GM19328 (cell line): ENCODE data around the gene ANO9.
"Not testable (repeated sequence)": the region's sequence is repeated elsewhere in the genome, so short reads cannot be mapped to it uniquely, and the experiment has no call there.

Experiments
- ATAC-seq: cut with Tn5 transposase; IDR thresholded peaks from one replicate; pipeline ENCODE4 v1.9.1; 2021; ENCODE audit warnings: mild to moderate bottlenecking, moderate library complexity; ENCODE audit not compliant: unreplicated experiment

ANO9 gene

DNA sequence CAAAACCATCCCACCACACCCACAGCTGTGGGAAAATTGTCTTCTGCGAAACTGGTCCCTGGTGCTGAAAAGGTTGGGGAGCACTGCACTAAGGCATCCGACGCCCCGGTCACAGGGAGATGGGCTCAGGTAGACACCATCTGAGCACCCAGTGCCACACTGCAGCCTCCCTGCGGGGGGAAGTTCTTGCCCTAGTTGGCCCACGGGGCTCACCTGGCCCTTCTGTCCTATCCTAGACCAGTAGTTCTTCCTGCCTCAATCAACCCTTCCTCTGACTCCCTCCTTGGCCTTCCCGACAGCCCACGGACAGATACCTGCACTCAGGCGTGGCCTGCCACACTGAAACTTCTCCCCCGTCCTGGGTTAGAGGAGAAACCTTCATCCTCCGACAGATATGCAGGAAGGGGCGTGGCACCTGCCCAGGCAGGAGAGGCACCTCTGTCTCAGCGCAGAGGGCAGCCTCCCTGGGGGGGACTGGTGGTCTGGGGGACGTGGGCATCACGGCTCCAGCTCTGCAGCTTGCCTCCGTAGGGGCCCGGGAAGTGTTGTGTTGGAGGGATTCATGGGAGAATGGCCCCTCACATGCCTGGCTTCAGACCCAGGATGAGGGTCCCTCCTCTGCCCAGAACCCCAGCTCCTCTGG lies 4.5 kb downstream of the ANO9 start:
- no peak for ATAC-seq

DNA sequence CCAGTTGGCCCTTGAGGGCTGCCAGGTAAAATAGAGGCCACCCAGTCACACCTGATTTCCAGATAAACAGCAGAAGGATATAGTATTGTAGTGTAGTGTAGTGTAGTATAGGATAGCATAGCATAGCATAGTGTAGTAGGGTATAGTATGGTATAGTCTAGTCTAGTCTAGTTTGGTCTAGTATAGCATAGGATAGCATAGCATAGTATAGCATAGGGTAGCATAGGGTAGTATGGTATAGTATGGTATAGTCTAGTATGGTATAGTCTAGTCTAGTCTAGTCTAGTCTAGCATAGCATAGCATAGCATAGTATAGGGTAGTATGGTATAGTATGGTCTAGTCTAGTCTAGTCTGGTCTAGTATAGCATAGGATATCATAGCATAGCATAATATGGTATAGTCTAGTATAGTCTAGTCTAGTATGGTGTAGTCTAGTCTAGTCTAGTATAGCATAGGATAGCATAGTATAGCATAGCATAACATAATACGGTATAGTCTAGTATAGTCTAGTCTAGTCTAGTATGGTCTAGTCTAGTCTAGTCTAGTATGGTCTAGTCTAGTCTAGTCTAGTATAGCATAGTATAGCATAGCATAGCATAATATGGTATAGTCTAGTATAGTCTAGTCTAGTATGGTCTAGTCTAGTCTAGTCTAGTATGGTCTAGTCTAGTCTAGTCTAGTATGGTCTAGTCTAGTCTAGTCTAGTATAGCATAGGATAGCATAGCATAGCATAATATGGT lies 6.6 kb downstream of the ANO9 start:
- not testable (repeated sequence) for ATAC-seq

DNA sequence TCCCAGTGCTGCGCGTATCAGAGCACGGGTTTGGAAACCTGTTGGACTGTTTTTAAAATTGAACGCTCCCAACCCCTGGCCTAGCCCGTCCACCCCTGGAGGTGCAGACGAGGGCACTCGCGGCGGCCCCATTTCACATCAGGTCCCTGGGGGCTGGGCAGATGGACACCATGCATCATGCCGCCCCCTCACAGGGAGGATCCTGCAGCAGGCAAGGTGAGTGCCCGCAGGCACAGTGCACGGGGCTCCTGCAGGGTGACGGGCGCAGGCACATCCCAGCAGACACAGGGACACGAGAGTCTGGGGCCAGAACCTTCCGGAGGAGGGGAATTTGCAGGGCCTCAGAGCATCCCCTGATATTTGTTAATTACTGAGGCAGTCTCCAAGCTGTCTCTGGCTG lies 7.3 kb downstream of the ANO9 start:
- ATAC-seq: no peak

DNA sequence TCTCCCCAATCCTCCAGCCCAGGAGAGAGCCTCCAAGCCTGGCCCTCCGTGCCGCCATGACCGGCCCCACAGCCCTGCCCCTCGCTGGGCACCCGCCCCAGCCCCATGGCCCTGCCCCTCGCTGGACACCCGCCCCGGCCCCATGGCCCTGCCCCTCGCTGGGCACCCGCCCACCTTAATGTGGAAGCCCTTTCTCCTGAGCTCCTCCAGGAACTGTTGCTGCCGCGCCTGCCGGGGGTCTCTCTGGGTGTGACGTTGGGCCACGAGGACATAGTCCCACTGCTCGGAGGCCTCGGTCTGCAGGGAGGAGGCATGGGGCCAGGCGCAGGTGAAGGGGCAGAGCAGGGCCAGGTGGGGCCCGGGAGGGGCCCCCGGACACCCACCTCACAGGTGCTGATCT lies 8.2 kb downstream of the ANO9 start:
- no peak for ATAC-seq

DNA sequence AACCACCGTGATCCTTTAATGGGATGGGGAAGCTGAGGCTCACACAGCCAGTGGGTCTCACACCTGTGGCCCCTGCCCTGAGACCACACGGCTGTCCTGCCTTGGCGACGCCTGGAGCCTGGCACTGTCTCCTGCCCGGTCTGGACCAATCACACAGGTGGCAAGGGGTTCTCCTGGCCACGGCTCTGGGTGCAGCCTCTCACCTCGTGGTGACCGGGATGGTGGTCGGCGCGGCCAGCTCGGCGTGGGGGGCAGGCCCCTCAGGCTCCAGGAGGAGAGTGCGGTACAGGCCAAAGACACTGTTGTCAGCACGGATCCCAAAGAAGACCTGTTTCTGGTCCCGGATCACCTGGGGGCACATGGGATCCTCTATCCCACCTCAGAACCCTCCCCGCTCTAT lies 8.7 kb downstream of the ANO9 start:
- ATAC-seq: no peak

DNA sequence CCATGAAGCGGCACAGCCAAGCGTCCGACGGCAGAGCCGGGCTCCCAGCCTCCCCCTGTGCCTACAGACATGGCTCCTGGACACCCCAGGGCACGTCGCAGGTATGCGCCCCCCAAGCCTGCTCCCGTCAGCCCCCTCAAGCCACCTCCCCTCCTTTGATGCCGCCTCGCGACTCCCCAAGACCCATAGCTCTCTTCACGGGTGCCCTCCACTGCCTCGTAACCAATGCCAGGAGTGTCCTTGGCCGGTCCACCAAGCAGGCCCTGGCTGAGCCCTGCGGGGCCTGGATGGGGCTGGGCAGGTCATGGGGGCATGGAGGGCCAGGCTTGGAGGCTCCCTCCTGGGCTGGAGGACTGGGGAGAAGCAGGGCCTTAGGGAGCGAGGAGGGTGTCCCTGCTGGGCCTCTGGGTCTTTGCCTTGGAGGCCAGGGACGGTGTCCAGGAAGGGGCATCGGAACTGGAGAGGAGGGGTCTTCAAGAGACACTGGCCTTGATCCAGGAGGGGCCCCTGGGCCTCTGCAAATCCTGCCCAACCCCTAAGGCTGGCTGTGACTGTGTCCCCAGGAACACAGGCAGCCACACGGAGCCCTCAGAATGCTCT lies 9.2 kb downstream of the ANO9 start:
- no peak for ATAC-seq

DNA sequence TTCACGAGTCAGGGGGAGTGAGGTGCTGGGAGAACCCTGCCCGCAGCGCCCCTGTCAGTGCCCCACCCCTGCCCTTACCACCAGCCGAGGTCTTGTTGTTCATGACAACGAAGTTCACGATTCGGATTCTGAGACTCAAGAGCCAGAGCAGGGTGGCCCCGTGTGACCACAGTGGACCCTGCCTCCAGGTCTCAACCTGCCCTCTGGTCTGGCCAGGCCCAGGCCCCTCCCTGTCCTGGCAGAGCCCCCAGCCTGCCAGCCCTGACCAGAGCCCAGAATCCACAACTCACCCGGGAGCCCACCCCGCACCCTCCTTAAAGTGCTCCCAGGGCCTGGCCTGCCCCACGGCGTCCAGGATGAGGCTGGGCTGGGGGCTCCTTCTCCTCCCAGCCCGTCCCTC lies 9.9 kb downstream of the ANO9 start:
- no peak for ATAC-seq

DNA sequence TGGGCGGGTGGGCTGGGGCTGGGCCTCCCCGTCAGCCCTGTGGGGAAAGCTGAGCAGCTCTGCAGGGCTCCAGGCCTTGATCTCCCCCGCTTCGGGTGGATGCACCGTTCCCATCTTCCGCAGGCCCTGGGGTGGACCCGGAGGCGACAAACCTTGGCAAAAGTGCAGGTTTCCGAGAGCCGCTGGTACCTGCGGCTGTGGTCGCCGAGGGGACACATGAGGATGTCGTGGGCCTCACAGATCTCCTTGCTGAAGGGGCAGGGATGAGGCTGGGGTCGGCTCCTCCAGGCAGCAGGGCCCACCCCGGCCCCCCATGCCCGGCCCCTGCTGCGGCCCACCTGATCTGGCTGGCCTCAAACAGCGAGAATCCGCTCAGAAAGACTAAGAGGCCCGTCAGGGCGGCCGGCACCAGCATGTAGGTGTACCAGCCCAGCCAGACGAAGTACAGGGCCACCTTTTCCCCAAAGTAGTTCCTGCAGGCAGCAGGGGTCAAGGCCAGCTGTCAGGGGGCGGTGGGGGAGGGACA lies 11.8 kb downstream of the ANO9 start:
- ATAC-seq: no peak

DNA sequence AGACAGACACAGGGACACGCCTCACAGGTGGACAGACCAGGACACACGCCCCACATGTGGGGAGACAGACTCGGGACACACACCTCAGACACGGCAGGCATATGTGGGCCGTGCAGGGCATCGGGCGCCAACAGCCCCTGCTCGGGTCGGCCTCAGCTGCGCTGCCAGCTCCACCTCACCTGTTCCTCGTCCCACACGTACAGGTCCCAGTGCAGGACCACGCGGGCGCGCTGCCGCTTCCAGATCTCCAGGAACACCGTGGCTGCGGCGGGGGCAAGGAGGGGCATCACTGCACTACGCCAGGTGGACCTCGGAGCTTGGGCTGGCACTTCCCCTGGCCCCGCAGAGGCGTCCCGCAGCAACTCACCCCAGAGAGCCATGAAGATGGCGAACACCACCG lies 12.4 kb downstream of the ANO9 start:
- ATAC-seq: no peak

DNA sequence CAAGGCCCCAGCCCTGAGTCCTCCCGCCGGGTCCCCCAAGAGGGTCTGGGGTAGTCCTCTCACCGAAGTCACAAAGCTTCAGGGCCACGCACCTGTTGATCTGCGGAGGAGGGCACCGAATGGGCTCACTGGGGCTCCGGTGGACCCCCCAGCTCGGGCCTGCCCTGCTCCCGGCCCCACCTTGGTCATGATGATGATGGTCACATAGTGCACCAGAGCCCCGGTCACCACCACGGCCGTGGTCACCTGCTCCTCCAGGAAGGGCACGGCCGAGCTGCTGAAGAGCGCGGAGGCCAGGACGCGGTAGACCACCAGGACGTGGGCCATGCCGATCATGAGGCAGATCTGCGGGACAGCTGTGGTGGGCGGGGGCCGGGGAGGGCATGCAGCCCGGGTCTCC lies 13.5 kb downstream of the ANO9 start:
- ATAC-seq: no peak

DNA sequence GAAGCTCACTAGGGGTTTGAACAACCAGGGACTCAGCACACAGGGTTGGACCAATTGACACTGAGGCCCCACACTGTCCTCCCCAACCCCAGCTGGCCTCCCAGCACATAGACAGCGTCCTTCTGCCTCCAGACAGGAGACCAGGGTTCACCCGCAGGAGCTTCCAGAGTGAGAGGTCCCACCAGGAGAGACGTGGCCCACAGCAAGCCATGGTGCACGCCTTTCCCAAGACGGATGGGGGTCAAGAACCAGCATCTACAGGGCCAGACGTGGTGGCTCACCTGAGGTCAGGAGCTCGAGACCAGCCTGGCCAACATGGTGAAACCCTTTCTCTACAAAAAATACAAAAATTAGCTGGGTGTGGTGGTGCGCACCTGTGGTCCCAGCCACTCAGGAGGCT lies 15.0 kb downstream of the ANO9 start:
- no peak for ATAC-seq

DNA sequence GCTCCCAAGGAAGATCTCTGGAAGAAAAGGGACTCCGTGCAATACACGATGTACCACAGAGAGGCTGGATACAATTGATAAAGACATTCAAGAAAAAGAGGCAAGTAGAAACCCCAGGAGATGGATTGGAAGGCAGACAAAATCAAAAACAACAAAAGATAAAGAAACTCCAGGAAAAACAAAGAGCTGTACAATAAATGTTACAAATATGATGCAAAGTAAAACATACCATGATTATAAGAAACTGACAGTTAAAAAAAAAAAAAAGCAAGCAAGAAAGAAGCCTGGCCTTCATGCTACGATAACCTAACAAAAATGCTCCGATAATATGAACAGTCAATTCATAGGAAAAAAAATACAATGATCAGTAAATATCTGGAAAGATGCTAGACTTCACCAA lies 16.5 kb downstream of the ANO9 start:
- no peak for ATAC-seq

DNA sequence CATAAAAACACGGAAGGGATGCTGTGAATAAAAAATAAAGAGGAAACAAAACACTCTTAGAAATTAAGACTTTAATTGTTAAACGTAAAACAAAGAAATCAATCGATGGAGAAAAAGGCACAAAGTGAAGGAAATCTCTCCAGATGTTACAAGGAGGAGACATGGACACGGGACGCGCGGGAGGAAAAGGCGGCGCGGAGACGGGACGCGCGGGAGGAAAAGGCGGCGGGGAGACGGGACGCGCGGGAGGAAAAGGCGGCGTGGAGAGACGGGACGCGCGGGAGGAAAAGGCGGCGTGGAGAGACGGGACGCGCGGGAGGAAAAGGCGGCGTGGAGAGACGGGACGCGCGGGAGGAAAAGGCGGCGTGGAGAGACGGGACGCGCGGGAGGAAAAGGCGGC lies 17.0 kb downstream of the ANO9 start:
- not testable (repeated sequence) for ATAC-seq

DNA sequence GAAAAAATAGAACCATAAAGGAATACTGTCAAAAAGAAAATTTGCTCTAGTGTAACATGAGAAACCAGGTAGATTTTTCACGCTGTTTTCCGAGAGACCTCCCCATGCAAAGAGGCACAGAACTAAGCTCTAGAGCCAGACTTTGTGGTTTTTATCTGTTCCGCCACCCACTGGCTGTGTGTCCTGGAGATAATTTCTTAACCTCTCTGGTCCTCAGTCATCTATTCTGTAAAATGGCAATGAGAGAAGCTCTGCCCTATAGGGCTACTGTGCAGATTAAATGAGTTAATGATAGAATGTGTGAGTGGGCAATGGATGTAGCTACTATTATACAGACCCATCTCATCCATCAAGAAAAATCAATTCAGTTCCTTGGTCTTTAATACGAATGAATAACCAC lies 17.6 kb downstream of the ANO9 start:
- no peak for ATAC-seq

DNA sequence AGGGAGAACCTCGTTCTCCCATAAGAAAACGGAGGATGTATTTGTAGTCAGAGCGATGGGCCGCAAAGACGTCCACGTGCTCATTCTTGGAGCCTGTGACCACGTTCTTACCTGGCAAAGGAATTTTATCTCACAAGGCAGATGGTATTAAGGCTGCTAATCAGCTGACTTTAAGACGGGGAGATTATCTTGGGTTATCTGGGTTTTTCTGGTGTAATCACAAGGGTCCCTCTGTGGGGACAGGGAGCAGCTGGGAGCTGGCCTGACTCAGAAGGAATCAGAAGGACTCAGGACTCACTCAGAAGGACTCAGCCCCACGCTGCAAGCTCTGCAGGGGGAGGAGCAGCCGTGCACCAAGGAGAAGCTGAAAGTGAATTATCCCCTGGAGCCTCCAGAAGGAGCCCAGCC lies 19.6 kb downstream of the ANO9 start:
- no peak for ATAC-seq

DNA sequence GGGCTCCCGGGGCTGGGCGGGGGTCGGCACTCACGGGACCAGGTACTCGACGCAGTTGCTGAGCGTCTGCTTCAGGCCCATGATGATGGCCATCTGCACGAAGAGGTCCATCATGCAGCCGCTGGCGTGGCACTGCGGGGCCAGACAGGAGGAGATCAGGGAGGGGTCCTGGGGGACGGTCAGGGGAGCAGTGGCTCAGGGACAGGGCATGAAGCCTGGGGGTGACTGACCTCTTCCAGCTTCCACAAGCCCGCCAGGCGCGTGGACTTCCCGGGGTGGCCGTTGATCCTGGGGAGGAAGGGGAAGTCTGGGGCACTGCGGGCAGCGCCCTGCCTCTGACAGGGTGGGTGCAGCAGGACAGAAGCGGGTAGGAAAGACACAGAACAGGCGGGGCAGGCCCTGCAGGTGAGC lies 20.9 kb downstream of the ANO9 start:
- no peak for ATAC-seq

DNA sequence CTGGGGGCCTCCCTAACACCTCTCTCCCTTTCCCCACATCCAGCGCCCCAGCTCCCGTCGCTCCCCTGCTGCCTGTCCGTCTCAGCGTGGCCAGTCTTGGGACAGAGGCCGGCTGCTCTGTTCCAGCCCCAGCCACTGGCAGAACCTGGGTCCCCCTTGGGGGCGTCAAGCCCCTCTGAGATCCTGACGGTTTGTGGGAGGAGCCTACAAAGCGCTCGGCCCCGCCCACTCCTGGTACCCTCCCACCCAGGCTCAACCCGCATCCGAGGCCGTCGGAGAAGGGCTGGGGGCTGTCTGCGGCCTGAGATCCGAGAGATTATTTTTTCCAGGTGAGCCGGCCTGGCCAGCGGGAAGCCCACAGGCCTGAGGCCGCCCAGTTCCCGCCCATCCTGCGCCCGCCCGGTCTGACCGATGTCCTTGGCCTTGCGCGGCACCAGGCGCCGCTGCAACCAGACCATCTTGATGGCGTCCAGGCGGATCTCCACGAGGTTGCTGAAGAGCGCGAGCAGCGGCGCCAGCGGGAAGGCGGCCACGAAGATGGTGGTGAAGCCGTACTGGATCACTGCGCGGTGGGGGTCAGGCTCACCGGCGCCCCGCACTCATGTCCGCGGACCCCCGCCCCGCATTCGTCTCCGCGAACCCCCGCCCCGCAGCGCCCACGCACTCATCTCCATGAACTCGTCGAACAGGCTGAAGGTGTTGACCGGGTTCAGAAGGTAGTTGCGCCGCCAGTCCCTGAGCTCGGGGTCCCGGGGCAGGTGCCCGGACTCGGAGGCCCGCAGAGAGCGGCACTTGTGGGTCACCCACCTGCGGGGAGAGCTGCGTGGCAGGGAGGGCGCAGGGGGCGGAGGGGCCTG lies 21.5 kb downstream of the ANO9 start:
- no peak for ATAC-seq

DNA sequence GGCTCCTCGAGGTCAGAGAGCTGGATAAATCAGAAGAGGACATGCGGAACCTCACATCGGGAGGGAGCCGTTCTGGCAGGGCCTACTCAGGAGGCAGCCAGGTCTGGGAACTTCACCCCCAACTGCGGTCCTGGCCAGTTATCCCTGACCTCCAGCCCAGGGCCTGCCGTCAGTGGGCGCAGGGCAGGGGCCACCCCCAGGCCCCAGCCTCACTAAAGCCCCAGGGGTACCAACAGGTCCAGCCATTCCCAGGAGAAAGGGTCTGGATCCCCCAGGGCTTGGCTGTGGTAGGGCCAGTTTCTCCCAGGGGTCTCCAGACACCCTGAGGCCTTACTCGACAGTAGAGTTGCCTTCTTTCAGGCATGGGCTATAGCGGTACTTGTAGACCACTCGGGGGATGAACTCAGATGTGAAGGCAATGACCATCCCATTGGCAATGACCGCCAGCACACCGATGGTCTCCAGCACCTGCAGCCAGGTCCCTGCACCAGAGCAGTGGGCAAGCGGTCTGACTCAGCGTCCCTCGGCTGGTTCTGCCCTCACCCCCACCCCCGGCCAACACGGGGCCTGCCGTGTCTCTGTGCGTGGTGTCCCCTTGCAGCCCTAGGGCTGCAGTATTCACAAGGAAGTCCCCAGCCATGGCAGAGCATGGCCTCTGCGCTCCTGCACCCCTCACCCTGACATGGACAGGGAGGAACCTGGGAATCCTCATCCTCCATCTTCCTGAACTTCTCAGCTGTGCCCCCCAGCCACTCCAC lies 22.4 kb downstream of the ANO9 start:
- ATAC-seq: no peak

DNA sequence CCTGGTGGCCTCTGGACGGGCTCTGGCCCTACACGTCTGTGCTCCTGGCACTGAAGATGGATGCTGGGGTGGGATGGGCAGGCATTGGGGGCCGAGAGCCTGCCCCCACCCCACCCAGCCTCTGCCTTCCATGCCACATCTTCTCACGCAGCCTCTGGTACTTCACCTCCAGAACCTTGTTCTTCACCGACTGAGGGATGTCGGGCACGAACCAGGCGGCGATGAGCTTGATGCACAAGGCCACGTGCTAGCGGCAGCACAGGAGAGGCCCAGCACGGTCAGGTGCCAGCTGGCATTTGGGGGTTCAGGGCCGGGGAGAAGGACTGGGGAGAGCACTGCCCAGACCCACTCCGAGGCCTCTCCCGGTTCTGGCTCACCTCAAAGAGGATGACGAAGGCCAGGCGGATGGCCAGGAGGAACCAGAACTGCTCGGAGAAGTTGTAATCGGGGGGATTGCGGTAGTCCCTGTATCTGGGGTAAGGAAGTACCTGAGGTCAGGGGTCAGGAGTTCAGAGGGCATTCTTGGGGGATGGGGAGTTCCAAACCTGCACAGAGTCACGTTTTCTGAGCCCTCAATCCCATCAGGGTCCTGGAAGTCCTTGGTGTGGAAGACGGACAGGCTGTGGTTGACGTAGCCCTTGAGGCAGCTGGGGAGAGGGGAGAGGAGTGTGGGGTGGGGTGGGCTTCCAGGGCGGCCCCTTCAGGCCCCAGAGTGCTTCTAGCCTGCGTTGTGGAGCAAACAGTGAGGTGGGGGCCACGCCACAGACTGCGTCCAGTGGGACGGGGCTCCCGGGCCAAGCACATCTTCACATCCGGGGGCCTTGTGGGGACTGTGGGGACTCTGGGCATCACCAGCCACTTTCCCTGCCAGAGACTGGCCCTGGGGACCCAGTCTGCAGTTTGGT lies 23.2 kb downstream of the ANO9 start:
- ATAC-seq: no peak
